ENCODE data around the gene FIGN. TPM values are rescaled to one million over a fixed set of nuclear protein-coding genes. Genes with fewer than 3 reads are reported as not detected.

The FIGN gene
- total RNA-seq, 1 experiment from 2014 or later = 5.8 TPM

GRCh38 chr2:163708265-163708664, 27.5 kb downstream of the FIGN start:
- no peak for DNase-seq (ENCODE audit: low read depth)

- no peak for DNase-seq (ENCODE audit: low read depth)
Measured at GRCh38 chr2:163703386-163703785, 32.4 kb downstream of the FIGN start.

GRCh38 chr2:163701399-163702195, 34.2 kb downstream of the FIGN start:
- DNase-seq (ENCODE audit: low read depth) = no peak

GRCh38 chr2:163698857-163699256, 37.0 kb downstream of the FIGN start:
- DNase-seq (ENCODE audit: low read depth) = no peak

- no peak for DNase-seq (ENCODE audit: low read depth)
Measured at GRCh38 chr2:163697846-163698637, 37.8 kb downstream of the FIGN start.

GRCh38 chr2:163697429-163697828, 38.4 kb downstream of the FIGN start:
- DNase-seq (ENCODE audit: low read depth) = no peak

- DNase-seq (ENCODE audit: low read depth) = no peak
Measured at GRCh38 chr2:163693484-163693883, 42.3 kb downstream of the FIGN start.

- DNase-seq (ENCODE audit: low read depth) = no peak
Measured at GRCh38 chr2:163692611-163693482, 43.0 kb downstream of the FIGN start.

GRCh38 chr2:163692081-163692480, 43.7 kb downstream of the FIGN start:
- DNase-seq (ENCODE audit: low read depth) = no peak

GRCh38 chr2:163690896-163691295, 44.9 kb downstream of the FIGN start:
- DNase-seq (ENCODE audit: low read depth) = peak; percentile 15

- no peak for DNase-seq (ENCODE audit: low read depth)
Measured at GRCh38 chr2:163687217-163687616, 48.6 kb downstream of the FIGN start.

- no peak for DNase-seq (ENCODE audit: low read depth)
Measured at GRCh38 chr2:163686289-163686688, 49.5 kb downstream of the FIGN start.

- DNase-seq (ENCODE audit: low read depth) = peak; percentile 63
Measured at GRCh38 chr2:163682695-163683094, 53.1 kb downstream of the FIGN start.

- peak; percentile 49 for DNase-seq (ENCODE audit: low read depth)
Measured at GRCh38 chr2:163681745-163682144, 54.1 kb downstream of the FIGN start.

GRCh38 chr2:163675388-163675787, 60.4 kb downstream of the FIGN start:
- DNase-seq (ENCODE audit: low read depth) = no peak

- DNase-seq (ENCODE audit: low read depth) = no peak
Measured at GRCh38 chr2:163673522-163673921, 62.3 kb downstream of the FIGN start.

GRCh38 chr2:163670929-163671328, 64.9 kb downstream of the FIGN start:
- DNase-seq (ENCODE audit: low read depth) = no peak

- no peak for DNase-seq (ENCODE audit: low read depth)
Measured at GRCh38 chr2:163669506-163669905, 66.3 kb downstream of the FIGN start.

- DNase-seq (ENCODE audit: low read depth) = peak; percentile 94
Measured at GRCh38 chr2:163667064-163667887, 68.5 kb downstream of the FIGN start.

GRCh38 chr2:163665817-163666216, 70.0 kb downstream of the FIGN start:
- peak; percentile 44 for DNase-seq (ENCODE audit: low read depth)

GRCh38 chr2:163665051-163665450, 70.8 kb downstream of the FIGN start:
- DNase-seq (ENCODE audit: low read depth) = peak; percentile 26

All from RPMI7951 (cell line).